Renal pelvis (tissue), 4 donors: ENCODE measurements around the gene TPO. TPM values are rescaled to one million over a fixed set of nuclear protein-coding genes. Genes with fewer than 3 reads are reported as not detected.
"Not testable (repeated sequence)": the region's sequence is repeated elsewhere in the genome, so short reads cannot be mapped to it uniquely, and the experiment has no call there.

ENCODE experiments used
- DNase-seq: peaks from one replicate; pipeline ENCODE4 v3.0.0-alpha.2; 2013
- polyA plus RNA-seq, 3 donors: library from polyadenylated mRNA; unstranded; fragments of 120-200 nt; gene quantifications; one replicate each; pipeline ENCODE4 v1.2.1, GENCODE V29; 2013; ENCODE audit not compliant: insufficient read length in 3 of 3

Gene TPO
- polyA plus RNA-seq, 3 donors: 0.03 to 0.04 TPM; not detected in 1

DNA sequence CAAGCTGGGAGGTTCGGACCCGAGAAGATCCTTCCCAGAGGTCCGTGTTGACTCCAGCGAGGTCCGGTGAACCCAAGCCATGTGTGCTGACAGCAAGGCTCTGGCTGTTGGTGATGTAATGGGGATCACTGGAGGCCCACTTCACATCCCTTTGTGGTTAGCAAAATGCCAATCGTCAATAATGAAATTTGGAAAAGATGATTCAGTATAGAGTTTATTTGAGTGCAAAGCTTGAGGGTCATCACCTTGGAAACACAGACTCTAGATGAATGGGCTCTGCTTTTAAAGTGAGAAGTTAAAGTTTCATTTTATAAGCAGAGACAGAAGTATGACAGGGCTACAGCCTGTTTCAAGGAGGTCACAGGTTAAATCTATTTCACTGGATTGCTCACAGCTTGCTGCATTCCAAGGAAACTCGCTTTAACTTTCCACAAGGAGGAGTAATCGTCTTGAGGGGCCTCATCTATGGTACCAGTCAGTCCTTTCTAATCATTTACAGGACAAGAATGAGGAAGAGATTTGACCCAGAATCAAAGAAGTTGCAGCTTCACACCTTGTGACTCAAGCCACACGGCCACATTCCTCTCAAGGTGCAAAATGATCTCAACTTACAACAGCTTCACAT is 140.5 kb downstream of the TPO start:
- DNase-seq: peak; percentile 53

DNA sequence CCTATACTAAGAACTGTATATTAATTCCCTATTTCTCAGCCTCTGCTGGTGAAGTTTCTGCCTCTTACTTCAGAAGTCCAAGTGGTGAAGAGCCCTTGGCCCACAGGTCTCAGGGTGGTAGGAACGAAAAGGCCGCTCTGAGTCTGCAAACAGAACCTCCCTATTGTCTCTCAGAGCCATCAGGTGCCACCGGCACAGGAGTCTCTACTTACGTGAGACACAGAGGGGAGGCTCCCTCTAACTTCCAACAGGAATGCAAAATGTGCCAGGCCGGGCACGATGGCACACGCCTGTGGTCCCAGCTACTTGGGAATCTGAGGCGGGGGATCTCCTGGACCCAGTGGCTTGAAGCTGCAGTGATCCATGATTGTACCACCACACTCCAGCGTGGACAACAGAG is 143.0 kb downstream of the TPO start:
- no peak for DNase-seq

DNA sequence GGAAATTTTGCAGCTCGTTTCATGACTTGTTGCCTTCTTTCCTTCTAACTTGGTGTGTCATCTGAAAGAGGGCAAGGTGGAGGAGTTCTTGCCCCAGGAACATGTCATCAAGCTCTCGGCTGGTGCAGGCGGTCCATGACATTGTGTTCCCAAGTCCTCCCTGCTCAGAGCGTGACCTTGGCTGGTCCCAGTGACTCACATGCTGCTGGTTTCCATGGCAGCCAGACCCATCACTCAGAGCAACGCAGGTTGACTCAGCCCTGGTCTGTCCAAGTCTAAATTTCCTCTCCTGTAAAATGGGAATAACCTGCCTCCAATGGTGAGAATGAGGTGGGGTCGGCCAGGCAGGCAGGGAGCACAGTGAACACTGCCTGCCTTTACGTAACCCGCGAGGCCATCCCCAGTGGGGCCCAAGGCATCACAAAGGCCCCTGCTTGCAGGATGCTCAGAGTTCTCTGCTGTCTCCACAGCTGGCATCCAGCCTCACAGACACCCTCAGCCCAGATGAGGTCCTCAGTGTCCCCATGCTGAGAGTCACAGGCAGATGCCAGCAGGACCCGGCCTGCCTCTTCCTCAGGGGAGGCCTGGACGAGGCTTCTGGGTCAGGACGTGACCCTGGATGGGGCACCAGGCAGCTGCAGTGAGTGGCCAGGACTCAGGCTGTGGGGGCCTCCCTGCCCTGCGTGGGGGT is 143.7 kb downstream of the TPO start:
- no peak for DNase-seq

DNA sequence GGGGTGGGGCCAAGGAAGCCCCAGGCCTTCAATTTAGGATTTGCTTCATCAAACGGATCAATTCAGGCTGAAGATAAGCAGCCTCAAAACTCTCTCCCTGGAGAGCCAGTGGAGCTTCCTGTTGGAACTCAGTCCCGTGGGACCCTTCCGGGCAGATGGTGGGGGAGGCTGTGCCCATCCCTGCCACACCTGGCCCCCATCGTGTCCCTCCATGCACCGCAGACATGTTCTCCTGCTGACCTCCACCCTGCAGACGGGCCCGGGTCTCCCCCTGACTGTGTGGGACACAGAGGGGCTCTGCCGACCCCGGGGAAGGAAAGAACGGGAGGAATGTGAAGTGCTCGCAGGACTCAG is 144.2 kb downstream of the TPO start:
- no peak for DNase-seq

DNA sequence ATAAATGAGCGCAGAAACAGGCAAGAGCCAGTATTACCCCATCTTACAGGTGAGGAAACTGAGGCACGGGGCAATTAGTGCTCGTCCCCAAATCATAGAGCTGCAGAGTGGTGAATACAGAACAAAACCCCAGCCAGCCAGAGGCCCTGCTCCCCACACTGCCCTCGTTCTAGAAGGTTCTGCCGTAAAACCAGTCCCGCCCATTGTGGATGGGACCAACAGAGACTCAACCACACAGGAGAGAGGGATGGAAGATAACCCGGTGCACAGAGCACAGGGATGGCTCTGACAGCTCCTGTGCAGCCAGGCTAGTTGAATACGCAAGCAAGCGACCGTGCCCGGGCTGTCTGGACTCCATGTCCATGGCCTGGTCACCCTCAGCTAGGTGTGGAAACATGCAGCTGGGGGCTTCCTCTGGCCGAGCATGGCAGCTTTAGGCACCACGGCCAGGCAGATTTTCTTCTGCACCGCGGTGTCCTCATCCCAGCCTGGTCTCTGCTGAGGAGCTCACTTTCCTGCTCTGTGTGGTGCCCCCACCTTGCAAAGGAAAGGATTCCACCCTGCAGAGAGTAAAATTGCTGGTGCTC is 146.4 kb downstream of the TPO start:
- no peak for DNase-seq

DNA sequence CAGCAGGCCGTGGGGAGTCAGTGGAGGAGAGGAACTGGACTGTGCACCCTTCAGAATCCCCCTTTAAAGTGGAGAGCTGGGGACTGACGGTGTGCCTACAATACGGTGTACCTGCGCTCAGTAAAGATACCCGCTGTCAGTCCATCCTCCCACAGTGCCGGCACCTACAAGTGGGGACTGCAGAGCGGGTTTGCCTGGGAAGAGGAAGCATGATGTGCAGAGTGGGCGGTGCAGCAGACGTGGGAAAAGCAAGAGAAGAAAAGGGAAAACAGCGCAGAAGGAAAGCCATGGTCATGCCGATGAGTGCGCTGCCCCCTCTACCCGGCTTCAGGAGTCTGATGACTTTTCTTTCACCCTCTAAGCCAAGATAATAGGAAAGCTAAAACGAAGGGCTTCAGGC is 148.0 kb downstream of the TPO start:
- DNase-seq: no peak

DNA sequence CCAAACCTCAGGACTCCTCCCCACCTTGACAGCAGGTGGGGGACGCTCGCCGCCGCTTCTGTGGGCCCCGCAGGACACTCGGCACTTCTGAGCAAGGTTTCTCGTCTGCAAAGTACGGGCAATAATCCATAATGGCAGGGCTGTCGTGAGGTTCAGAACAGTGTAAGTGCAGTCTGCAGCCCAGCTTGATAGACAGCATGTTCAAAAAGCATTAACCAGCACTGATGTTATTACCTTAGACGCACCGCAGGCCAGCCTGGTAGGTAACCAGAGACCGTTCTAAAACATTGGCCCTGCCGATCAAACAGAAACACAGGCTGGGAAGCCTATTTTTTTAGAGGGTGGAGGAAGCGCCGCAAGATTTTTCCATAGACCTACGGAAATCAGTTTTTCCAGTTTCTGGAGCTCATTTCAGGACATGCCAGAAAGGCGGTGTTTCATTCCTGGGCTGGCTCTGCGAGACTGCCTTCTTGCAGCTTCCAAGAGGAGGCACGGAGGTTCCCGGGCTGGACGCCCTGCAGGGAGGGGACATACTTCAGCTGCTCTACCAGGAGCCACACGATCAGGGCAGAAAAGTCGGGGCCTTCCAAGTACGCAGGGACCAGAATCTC is 148.7 kb downstream of the TPO start:
- DNase-seq: no peak

DNA sequence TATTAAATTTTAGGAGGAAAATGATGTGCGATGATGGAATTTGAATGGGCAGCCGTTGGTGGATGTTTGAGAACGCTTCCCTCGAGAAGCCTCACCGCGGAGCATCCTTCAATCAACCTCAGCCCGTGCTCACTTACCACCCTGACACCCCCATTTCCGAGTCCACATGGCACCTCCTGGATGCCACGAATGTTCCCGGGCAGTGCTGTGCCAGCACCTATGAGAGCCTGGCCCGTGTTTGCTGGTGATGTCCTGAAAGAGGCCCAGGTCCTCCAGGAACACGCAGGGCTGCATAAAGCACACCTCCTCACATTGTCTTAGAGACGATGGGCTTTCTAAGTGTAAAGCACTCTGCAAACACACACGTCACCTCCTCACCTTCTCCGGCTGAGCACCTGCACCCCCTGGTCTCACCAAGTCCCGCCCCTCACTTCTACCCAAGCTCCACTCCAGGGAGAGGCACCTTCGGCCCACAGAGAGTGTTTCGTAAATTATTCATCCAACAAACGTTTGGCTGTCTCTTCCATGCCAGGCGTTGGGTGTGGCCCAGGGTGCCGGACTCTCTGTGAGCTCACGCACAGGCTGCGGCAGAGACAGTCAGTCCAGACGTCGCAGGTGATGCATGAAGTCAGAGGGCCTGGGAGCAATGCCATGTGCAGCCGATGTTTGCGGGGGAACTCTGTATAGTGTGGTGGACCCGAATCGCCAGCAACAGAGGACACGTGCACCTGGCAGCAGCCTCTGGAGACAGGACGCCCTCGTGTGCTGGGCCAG is 150.0 kb downstream of the TPO start:
- DNase-seq: no peak

DNA sequence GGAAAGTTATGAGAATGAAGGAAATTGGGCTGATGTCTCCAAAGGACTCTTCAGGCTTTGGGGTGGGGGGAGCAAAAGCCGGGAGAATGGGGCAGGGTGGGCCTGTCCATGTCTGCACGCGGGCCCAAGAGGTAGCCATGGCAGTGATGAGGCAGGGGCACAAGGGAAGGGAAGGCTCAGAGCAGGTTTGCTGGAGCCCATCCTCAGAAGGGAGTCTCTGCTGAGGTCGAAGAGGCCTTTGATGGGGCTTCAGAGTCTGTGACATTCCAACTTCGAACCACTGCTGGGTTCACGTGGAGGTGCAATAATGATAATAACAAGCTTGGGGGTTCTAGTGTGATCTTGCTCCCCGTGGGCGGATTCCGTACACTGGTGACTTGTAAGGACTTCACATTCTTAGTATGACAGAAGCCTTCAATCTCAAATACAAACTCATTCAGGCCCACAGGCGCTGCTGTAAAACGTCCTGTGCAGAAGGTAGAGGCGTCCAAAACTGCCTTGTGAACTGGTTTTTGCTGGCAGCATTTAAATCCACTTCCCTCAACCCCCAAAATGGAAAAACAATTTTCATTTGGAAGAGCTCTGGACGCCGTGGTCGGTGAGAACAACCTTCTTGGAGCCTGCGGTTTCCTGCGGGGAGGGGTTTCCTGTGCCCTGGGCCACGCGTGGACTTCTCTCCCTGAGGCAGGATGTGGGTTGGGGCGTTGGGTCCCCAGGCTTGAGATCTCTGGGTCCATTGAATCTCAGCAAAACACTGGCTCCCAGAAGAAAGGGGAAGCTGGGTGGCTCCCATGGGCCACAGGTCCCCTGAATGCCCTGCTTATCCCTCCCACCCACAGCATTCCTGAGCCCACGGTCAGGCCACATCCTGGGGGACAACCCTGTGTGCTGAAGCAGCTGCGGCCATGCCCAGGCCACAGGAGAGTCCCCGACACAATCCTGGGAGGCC is 151.0 kb downstream of the TPO start:
- no peak for DNase-seq

DNA sequence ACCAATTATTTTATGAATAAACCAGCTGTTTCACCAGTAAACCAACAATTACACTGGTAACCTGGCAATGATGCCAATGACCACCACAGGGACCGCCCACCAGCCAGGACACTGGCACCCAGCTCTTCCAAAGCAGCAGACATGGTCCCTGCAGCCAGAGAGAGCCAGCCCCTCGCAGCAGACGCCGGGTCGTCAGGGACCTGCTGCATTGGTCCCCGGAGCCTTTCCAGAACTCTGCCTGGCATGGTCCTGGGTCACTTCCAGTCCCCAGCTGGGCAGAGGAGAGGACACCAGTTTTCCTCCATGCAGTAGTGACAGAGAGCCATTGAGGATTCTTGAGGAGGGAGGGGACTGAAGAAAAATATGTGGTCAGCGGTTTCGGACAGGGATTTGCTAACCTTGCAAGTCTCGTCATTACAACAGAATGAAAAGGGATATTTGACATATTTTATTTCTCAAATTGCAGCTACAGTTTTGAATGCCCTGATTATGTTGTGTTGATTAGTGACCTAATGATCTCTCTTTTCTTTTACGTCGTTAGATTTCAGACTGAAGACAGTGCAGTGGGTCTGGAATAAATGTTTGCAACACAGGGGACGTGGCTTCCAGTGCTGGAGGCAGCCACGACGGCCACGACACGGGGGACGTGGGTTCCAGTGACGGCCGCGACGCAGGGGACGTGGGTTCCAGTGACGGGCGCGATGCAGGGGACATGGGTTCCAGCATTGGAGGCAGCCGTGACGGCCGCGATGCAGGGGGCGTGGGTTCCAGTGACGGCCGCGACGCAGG is 154.5 kb downstream of the TPO start:
- no peak for DNase-seq

DNA sequence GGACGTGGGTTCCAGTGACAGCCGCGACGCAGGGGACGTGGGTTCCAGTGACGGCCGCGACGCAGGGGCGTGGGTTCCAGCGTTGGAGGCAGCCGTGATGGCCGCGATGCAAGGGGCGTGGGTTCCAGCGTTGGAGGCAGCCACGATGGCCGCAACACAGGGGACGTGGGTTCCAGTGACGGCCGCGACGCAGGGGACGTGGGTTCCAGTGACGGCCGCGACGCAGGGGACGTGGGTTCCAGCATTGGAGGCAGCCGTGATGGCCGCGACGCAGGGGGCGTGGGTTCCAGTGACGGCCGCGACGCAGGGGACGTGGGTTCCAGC is 155.0 kb downstream of the TPO start:
- not testable (repeated sequence) for DNase-seq

DNA sequence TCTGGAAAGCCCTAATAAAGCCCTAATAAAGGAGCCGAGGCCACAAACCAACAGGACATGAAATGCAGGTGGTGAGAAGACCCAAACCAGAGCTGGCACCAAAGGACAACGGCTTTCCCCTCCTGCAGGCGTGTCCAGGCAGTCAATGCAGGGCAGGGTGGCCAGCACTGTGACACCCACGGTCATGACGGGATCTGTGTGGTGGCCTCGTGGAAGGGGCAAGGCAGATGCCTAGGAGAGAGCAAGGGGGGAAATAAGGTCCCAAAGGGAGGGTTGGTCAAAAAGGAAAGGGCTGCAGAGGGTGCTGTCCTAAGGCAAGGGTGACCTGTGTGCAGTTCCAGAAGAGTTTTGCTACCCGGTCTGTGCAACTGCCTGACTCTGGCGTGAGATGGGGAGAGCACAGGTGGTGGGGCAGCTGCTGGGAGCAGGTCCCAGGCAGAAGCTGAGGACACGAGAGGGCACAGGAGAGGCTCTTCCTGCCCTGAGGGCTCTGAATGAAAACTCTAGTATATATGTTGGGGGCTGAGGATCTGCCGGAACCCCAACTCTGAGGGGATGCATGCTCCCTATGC is 156.7 kb downstream of the TPO start:
- no peak for DNase-seq

DNA sequence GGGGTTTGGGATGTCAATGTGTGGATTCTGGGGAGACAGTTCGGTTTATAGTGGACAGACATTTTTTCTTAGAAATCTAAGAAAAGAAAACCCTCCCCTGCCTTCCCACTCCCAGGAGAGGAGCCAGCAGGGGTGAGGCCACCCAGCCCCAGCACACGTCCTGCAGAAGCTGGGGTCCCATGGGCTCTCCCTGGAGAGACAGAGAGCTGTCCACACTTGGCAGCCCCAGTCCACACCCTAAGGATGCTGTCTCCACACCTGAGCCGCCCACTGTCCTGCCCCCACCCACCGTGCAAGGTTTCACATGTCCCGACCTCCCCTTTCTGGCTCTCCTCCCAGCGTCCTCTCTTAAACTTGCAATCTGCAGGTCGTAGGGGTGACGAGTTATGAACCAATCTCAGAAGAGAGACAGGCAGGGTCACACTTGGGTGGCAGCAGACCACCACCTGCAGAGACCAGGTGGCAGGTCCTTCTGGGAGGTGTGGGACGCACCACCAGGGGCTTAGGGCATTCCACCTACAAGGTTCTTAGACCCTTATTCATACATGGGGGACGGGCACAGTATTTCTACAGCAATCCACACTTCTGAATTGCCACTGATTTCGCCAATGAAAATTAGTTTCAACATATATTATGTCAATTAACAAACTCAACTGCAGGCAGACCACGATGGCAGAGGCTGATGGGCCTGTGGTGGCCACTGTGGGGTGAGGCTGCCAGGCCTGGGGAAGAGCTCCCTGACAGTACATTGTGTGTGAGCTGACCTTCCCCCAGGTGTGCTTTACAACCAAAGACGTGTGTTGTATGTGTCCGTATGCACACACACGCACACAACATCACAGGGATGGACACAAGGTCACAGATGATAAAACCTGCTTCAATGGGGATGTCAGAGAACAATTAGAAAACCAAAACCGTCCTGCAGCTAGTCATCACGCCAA is 158.5 kb downstream of the TPO start:
- DNase-seq: no peak

DNA sequence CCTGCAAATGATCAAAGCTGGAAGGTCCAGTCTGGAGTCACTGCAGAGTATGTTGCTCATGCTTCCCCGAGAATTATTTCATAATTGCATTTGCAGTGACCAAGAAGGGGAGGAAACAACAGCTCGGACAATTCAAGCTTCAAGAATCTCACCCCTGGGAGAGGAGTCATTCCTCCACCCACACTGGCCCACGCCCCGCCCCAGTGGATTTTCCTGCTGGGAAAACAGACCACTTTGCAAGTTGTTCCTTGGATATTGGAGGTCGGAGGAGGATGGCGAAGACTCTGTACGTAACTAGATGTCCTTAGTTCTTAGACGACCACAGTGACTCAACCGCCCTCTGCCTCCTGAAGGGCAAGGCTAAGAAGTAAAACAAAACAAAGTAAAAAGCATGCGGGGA is 159.4 kb downstream of the TPO start:
- DNase-seq: no peak

DNA sequence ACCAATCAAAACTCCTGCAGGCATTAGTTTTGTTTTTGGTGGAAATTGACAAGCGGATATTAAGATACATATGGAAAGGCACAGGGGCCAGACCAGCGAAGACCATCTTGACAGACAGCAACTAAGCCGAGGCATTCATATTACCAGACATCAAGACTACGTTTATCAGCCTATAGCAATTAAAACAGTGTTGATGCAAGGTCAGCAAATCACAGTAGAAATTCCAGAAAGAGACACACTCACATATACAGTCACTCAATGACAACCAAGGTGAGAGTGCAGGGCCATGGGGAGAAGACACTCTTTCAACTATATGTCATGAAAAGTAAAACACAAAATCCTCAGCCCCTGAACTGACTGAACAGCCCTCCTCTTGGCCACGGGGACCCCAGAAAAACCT is 164.6 kb downstream of the TPO start:
- DNase-seq: no peak

DNA sequence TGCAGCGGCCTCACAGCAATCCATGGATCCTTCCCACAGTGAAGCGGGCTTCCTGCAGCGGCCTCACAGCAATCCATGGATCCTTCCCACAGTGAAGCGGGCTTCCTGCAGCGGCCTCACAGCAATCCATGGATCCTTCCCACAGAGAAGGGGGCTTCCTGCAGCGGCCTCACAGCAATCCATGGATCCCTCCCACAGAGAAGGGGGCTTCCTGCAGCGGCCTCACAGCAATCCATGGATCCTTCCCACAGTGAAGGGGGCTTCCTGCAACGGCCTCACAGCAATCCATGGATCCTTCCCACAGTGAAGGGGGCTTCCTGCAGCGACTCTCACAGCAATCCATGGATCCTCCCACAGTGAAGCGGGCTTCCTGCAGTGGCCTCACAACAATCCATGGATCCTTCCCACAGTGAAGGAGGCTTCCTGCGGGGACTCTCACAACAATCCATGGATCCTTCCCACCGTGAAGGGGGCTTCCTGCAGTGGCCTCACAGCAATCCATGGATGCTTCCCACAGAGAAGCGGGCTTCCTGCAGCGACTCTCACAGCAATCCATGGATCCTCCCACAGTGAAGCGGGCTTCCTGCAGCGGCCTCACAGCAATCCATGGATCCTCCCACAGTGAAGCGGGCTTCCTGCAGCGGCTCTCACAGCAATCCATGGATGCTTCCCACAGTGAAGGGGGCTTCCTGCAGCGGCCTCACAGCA is 168.1 kb downstream of the TPO start:
- DNase-seq: not testable (repeated sequence)

DNA sequence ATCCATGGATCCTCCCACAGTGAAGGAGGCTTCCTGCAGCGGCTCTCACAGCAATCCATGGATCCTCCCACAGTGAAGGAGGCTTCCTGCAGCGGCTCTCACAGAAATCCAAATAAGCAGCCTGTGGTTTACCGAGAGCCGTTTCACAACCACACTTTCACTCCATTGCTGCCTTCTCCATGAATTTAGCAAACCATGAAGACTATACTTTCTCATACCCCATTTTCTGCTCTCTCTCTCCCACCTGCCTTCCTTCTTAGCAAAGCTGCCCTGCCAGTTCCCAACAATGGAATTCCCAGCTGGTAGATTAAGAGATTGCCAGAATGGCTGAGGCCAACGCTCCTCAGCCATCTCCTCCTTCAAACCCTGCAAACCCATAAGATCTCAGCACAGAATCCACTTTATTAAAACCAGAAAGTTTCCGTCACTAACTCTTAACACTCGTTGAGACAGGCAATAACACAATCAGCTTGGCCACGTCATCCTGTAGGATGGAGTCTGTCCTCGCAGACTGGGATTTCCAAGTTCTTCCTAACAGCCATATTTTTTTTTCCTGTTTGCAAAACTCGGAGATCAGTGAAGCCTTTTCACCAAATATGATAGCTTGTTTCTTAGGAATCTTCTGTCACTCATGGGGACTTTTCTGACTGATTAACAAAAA is 168.8 kb downstream of the TPO start:
- no peak for DNase-seq

DNA sequence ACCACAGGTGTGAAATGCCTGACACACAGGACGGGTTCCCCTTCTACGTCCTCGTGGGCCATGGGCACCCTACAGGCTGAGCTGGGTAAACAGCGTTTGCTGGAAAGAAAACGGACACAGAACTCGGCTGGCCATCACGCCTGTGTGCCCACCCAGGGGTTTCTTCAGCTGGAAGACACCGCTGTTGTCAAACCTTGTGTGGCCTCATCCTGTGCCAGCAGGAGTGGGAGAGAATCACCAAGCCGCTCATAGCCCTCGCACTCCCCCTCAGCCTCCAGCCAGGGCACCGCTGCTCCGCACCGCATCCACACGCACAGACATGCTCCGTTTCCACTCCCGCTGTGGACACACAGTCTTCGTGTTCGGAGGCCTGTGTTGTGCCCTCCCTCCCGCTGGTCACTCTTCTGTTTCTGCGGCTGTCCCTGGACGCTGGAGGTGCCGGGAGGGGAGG is 169.7 kb downstream of the TPO start:
- no peak for DNase-seq
